SK-N-SH (cell line): ENCODE measurements around the gene RFWD3.

ENCODE experiments used
- FOSL2 ChIP-seq: IDR thresholded peaks from 2 replicates; pipeline ENCODE4 v1.4.0; 2012; ENCODE audit warnings: low read depth, mild to moderate bottlenecking, moderate library complexity, borderline replicate concordance
- RFX5 ChIP-seq: IDR thresholded peaks from 2 replicates; pipeline ENCODE4 v1.6.1; 2012; ENCODE audit warnings: mild to moderate bottlenecking, improper control_type of control experiment, low read length
- TF ChIP-seq, protein P1 (sequence below): fragments of 200-600 bp; sonication (generic); IDR thresholded peaks from 2 replicates; pipeline ENCODE4 v1.6.1; 2017; ENCODE audit warnings: antibody characterized with exemption, mild to moderate bottlenecking, moderate library complexity
- TF ChIP-seq, protein P2 (sequence below): IDR thresholded peaks from 2 replicates; pipeline ENCODE4 v1.4.0; 2012; ENCODE audit warnings: low read depth

- TF ChIP-seq, protein P1, sequence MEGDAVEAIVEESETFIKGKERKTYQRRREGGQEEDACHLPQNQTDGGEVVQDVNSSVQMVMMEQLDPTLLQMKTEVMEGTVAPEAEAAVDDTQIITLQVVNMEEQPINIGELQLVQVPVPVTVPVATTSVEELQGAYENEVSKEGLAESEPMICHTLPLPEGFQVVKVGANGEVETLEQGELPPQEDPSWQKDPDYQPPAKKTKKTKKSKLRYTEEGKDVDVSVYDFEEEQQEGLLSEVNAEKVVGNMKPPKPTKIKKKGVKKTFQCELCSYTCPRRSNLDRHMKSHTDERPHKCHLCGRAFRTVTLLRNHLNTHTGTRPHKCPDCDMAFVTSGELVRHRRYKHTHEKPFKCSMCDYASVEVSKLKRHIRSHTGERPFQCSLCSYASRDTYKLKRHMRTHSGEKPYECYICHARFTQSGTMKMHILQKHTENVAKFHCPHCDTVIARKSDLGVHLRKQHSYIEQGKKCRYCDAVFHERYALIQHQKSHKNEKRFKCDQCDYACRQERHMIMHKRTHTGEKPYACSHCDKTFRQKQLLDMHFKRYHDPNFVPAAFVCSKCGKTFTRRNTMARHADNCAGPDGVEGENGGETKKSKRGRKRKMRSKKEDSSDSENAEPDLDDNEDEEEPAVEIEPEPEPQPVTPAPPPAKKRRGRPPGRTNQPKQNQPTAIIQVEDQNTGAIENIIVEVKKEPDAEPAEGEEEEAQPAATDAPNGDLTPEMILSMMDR = no peak
- TF ChIP-seq, protein P2, sequence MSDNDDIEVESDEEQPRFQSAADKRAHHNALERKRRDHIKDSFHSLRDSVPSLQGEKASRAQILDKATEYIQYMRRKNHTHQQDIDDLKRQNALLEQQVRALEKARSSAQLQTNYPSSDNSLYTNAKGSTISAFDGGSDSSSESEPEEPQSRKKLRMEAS = no peak
- TF ChIP-seq RFX5 (no peak), FOSL2 (no peak)
These were observed 15.9 kb upstream of the RFWD3 start for GRCh38 chr16:74682556-74682955.
